K562 (cell line): ENCODE results near the gene RETN. TPM values are rescaled to one million over a fixed set of nuclear protein-coding genes. Genes with fewer than 3 reads are reported as not detected.

Experiments used
- GABPB2 ChIP-seq: fragments of 250-450 bp; sonication (Bioruptor Pico); conservative IDR thresholded peaks from 2 replicates; pipeline ENCODE4 v1.5.1; 2021; ENCODE audit warnings: mild to moderate bottlenecking
- KAT7 ChIP-seq: sonication (generic); formaldehyde crosslinking; IDR thresholded peaks from 2 replicates; pipeline ENCODE4 v1.8.0; 2022; ENCODE audit warnings: missing genetic modification reagents, mild to moderate bottlenecking, borderline replicate concordance
- KDM2B ChIP-seq: fragments of 250-450 bp; sonication (Bioruptor Pico); IDR thresholded peaks from 2 replicates; pipeline ENCODE4 v1.8.0; 2021; ENCODE audit warnings: mild to moderate bottlenecking, moderate library complexity
- SMAD1 ChIP-seq: fragments of 150-350 bp; IDR thresholded peaks from 2 replicates; pipeline ENCODE4 v1.6.1; 2014; ENCODE audit warnings: low read length, low read depth; ENCODE audit not compliant: partially characterized antibody
- SMAD4 ChIP-seq: fragments of 250-450 bp; sonication (Bioruptor Pico); conservative IDR thresholded peaks from 2 replicates; pipeline ENCODE4 v1.8.0; 2021; ENCODE audit warnings: inconsistent platforms, mild to moderate bottlenecking, moderate library complexity
- TAF15 ChIP-seq: fragments of 200-400 bp; formaldehyde crosslinking; IDR thresholded peaks from 2 replicates; pipeline ENCODE4 v1.6.1; 2017; ENCODE audit warnings: mild to moderate bottlenecking, low read depth, low read length, moderate library complexity
- TFAP4 ChIP-seq: sonication (generic); formaldehyde crosslinking; IDR thresholded peaks from 2 replicates; pipeline ENCODE4 v1.8.0; 2022; ENCODE audit warnings: missing genetic modification reagents, mild to moderate bottlenecking, moderate library complexity, borderline replicate concordance
- ZBTB34 ChIP-seq: fragments of 250-450 bp; sonication (Bioruptor Pico); IDR thresholded peaks from 2 replicates; pipeline ENCODE4 v1.8.0; 2021; ENCODE audit warnings: mild to moderate bottlenecking, moderate library complexity
- ZBTB43 ChIP-seq: sonication (generic); formaldehyde crosslinking; IDR thresholded peaks from 2 replicates; pipeline ENCODE4 v1.8.0; 2023; ENCODE audit warnings: mild to moderate bottlenecking, missing genetic modification reagents
- ZNF76 ChIP-seq: fragments of 250-450 bp; sonication (Bioruptor Pico); IDR thresholded peaks from 2 replicates; pipeline ENCODE4 v1.4.0; 2020; ENCODE audit warnings: mild to moderate bottlenecking, moderate library complexity, borderline replicate concordance
- polyA plus RNA-seq, 8 experiments: library from polyadenylated mRNA; depleted of rRNA in 4 of 8; stranded (reverse) in 5 of 8; unstranded in 3 of 8; fragments of >200 nt; fragmentation: Nextera tagmentation in 2 of 8; fragmentation: Illumina TruSeq in 1 of 8; extraction: Ambion mirVana in 2 of 8; extraction: Trizol in 1 of 8; gene quantifications; 2 replicates each; pipeline versions ENCODE4 v1.2.1 to v1.2.3, GENCODE V29; 2011 to 2014; ENCODE audit warnings: inconsistent platforms in 1 of 8, missing spikeins in 1 of 8
- total RNA-seq, 7 experiments: library from RNA; depleted of rRNA in 6 of 7; stranded (reverse); fragments of >200 nt in 6 of 7; fragmentation: Illumina TruSeq in 2 of 7; extraction: Trizol in 2 of 7; gene quantifications; 2 replicates each; pipeline versions ENCODE4 v1.2.1 to v1.2.3, GENCODE V29; 2011 to 2021; ENCODE audit warnings: low replicate concordance in 1 of 7
- TF ChIP-seq, protein P1 (sequence below): IDR thresholded peaks from 2 replicates; pipeline ENCODE4 v1.6.1; 2011; ENCODE audit not compliant: insufficient read length; ENCODE audit errors: extremely low read depth
- TF ChIP-seq, protein P2 (sequence below): IDR thresholded peaks from 2 replicates; pipeline ENCODE4 v1.6.1; 2012; ENCODE audit warnings: low read depth, low read length, improper control_type of control experiment, borderline replicate concordance
- TF ChIP-seq, protein P3 (sequence below), 2 experiments: IDR thresholded peaks in 1 of 2; conservative IDR thresholded peaks in 1 of 2; 2 replicates each; pipeline ENCODE4 v1.6.1; 2016; ENCODE audit warnings: low read depth in 2 of 2, mild to moderate bottlenecking in 1 of 2, missing compliant biosample characterization in 1 of 2, missing genetic modification characterization in 1 of 2, moderate library complexity in 1 of 2

Gene RETN
- total and polyA plus RNA-seq, 9 of the 15 experiments (the other 6 are each of a cell fraction or from before 2014, with no cell fraction given) = not detected

- no peak for TF ChIP-seq ZBTB43
- TF ChIP-seq, protein P1, sequence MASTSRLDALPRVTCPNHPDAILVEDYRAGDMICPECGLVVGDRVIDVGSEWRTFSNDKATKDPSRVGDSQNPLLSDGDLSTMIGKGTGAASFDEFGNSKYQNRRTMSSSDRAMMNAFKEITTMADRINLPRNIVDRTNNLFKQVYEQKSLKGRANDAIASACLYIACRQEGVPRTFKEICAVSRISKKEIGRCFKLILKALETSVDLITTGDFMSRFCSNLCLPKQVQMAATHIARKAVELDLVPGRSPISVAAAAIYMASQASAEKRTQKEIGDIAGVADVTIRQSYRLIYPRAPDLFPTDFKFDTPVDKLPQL = no peak
- peak; percentile 45; the same call in 1 of the 2 replicates for TF ChIP-seq TFAP4 (CRISPR knock-in tag)
- TF ChIP-seq KDM2B (CRISPR knock-in tag) = no peak
- peak; percentile 99 for TF ChIP-seq SMAD4
- no peak for TF ChIP-seq TAF15
- no peak for TF ChIP-seq KAT7 (CRISPR knock-in tag)
- TF ChIP-seq, protein P2, sequence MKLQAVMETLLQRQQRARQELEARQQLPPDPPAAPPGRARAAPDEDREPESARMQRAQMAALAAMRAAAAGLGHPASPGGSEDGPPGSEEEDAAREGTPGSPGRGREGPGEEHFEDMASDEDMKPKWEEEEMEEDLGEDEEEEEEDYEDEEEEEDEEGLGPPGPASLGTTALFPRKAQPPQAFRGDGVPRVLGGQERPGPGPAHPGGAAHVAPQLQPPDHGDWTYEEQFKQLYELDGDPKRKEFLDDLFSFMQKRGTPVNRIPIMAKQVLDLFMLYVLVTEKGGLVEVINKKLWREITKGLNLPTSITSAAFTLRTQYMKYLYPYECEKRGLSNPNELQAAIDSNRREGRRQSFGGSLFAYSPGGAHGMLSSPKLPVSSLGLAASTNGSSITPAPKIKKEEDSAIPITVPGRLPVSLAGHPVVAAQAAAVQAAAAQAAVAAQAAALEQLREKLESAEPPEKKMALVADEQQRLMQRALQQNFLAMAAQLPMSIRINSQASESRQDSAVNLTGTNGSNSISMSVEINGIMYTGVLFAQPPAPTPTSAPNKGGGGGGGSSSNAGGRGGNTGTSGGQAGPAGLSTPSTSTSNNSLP = no peak
- no peak for TF ChIP-seq ZBTB34 (CRISPR knock-in tag)
- TF ChIP-seq SMAD1 = peak; percentile 93
- TF ChIP-seq, protein P3, sequence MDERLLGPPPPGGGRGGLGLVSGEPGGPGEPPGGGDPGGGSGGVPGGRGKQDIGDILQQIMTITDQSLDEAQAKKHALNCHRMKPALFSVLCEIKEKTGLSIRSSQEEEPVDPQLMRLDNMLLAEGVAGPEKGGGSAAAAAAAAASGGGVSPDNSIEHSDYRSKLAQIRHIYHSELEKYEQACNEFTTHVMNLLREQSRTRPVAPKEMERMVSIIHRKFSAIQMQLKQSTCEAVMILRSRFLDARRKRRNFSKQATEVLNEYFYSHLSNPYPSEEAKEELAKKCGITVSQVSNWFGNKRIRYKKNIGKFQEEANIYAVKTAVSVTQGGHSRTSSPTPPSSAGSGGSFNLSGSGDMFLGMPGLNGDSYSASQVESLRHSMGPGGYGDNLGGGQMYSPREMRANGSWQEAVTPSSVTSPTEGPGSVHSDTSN (CRISPR knock-in tag; IDR thresholded peaks at IDR 0.05; ENCODE audit: low read depth) = no peak
- TF ChIP-seq, protein P3 (tag; conservative IDR thresholded peaks at IDR 0.05; ENCODE audit: low read depth) = no peak
- no peak for TF ChIP-seq ZNF76 (CRISPR knock-in tag)
- no peak for TF ChIP-seq GABPB2 (CRISPR knock-in tag)
Measured at GRCh38 chr19:7699417-7700401, 30.9 kb downstream of the RETN start (continued).
